ENCODE data around the gene RNF151.
"Not testable (repeated sequence)": the region's sequence is repeated elsewhere in the genome, so short reads cannot be mapped to it uniquely, and the experiment has no call there.

RNF151 gene

DNA sequence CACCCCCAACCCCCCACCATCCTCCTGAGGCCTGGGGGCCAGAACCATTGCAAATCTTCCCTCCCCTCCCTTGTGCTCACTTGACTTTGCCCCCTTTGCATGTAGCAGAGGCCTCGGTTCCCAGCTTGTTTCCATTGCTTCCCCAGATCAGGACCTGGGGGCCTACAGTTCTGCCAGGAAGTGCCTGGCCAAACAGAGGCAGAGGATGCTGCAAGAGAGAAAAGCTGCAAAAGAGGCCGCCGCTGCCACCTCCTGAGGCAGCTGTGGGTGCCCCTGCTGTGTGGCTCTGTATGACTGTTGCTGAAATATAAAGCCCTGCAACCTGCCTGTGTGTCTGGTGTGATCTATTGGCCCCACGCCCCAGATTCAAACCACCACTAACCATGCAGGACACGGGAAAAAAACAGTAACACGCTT is 5.0 kb upstream of the RNF151 start:
- Histone ChIP-seq H3K4me3 (ENCODE audit: low read length) (no peak overlapping the region), H3K9me2 (replicated peaks; ENCODE audit: insufficient read depth, low read length) (no peaks in the 10 kb centered on the region), H3K79me2 (ENCODE audit: low read length) (peaks cover 43% of the 10 kb centered on the region), H3K36me3 (replicated peaks; ENCODE audit: insufficient read depth, low read length) (peaks cover 17% of the 10 kb centered on the region), H3K27me3 (replicated peaks; ENCODE audit: insufficient read depth, low read length) (no peaks in the 10 kb centered on the region), H3K9ac (ENCODE audit: low read length) (no peak overlapping the region), H3F3A (ENCODE audit: insufficient read depth, low read length) (peaks cover 40% of the 10 kb centered on the region), H3K27ac (ENCODE audit: low read length) (no peak overlapping the region), H3K9me3 (replicated peaks; ENCODE audit: insufficient read depth, low read length) (no peaks in the 10 kb centered on the region), H3K4me1 (ENCODE audit: low read length) (peaks cover 15% of the 10 kb centered on the region), H4K20me1 (ENCODE audit: insufficient read depth, low read length) (no peaks in the 10 kb centered on the region), H2AFZ (ENCODE audit: low read length) (no peak overlapping the region), H3K4me2 (ENCODE audit: low read depth, low read length) (no peak overlapping the region)
- TF ChIP-seq EZH2 (optimal IDR thresholded peaks at IDR 0.05; ENCODE audit: low read depth, low read length) (no peak), EZH2phosphoT487 (IDR thresholded peaks at IDR 0.05; ENCODE audit: low read length) (no peak)
- TF ChIP-seq, protein P1, sequence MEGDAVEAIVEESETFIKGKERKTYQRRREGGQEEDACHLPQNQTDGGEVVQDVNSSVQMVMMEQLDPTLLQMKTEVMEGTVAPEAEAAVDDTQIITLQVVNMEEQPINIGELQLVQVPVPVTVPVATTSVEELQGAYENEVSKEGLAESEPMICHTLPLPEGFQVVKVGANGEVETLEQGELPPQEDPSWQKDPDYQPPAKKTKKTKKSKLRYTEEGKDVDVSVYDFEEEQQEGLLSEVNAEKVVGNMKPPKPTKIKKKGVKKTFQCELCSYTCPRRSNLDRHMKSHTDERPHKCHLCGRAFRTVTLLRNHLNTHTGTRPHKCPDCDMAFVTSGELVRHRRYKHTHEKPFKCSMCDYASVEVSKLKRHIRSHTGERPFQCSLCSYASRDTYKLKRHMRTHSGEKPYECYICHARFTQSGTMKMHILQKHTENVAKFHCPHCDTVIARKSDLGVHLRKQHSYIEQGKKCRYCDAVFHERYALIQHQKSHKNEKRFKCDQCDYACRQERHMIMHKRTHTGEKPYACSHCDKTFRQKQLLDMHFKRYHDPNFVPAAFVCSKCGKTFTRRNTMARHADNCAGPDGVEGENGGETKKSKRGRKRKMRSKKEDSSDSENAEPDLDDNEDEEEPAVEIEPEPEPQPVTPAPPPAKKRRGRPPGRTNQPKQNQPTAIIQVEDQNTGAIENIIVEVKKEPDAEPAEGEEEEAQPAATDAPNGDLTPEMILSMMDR (IDR thresholded peaks at IDR 0.05; ENCODE audit: low read length) = no peak
- DNase-seq = no peak

DNA sequence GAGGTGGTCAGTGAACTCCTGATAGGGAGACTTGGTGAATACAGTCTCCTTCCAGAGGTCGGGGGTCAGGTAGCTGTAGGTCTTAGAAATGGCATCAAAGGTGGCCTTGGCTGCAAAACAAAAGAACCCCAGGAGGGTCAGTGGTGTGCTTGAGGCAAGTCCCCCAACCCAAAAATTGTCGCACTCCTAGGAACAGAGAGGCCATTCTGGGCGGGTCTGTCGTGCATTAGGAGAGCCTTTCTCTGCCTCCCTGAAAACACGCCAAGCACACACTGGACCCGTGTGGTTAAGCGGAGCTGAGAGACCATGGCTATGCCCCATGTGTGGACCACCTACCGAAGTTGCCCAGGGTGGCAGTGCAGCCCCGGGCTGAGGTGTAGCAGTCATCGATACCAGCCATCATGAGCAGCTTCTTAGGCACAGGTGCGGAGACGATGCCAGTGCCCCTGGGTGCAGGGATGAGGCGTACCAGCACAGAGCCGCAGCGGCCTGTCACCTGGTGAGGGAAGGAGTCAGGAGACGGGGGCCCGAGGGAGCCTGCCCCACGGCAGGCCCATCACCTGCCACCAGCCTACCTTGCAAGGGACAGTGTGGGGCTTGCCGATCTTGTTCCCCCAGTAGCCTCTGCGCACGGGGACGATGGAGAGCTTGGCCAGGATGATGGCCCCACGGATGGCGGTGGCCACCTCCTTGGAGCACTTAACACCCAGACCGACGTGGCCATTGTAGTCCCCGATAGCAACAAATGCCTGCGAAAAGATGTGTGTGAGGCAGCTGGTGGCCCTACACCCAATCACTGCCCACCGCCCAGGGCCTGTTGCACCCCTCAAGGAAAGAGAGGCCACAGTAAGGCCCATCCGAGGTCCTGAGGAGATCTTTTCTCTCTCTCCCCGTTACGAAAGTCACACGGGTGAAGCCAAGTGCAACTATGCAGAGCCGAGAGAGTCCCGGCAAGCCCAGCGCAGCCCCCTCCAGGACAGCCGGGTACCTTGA is 4.2 kb upstream of the RNF151 start:
- not testable (repeated sequence) for H4K20me1 ChIP-seq (ENCODE audit: insufficient read depth, low read length); H3K9me2 ChIP-seq (replicated peaks; ENCODE audit: insufficient read depth, low read length); H2AFZ ChIP-seq (ENCODE audit: low read length); DNase-seq; H3K27me3 ChIP-seq (replicated peaks; ENCODE audit: insufficient read depth, low read length); H3K9ac ChIP-seq (ENCODE audit: low read length); H3K4me2 ChIP-seq (ENCODE audit: low read depth, low read length); H3K27ac ChIP-seq (ENCODE audit: low read length); H3K4me3 ChIP-seq (ENCODE audit: low read length); H3K9me3 ChIP-seq (replicated peaks; ENCODE audit: insufficient read depth, low read length)
- Histone ChIP-seq H3K36me3 (replicated peaks; ENCODE audit: insufficient read depth, low read length) (peaks cover 17% of the 10 kb centered on the region), H3K79me2 (ENCODE audit: low read length) (peaks cover 43% of the 10 kb centered on the region), H3F3A (ENCODE audit: insufficient read depth, low read length) (peaks cover 40% of the 10 kb centered on the region), H3K4me1 (ENCODE audit: low read length) (peaks cover 15% of the 10 kb centered on the region)

DNA sequence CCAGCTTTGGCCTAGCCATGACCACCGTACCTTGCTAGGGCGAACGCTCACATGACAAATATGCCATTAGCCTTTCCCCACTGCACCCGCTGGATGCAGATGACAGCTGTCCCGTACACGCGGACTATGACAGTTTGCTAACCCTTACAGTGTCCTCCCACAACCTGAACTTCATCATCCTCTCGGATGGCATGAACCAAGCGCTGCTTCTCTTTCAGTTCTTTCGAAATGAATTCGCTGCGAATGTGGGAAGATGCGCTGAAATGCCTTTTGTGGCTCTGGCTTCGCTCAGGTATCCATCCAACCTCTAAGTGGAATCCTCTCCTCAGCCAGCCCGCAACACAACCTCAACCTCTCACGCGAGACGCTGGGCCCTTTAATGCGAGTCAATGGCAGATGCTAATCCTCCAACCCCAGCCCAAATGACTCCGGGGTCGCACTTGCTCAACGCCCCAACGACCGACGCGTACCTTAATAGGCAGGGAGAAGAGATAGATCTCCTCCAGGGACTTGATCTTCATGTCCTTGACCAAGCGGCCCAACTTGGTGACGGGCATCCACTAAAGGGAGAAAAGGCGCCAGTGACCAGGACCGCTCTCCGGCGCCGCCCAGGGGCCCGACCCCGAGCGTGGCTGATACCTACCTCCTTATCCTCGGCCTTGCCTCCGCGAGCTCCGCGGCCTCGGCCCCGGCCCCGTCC is 2.7 kb upstream of the RNF151 start:
- peaks cover 40% of the 10 kb centered on the region for H3F3A ChIP-seq (ENCODE audit: insufficient read depth, low read length)
- H4K20me1 ChIP-seq (ENCODE audit: insufficient read depth, low read length) = no peaks in the 10 kb centered on the region
- H3K9ac ChIP-seq (ENCODE audit: low read length) = peak overlapping the region; percentile 94; the same call in 1 of the 2 replicates
- TF ChIP-seq, protein P1 (IDR thresholded peaks at IDR 0.05; ENCODE audit: low read length) = no peak
- H3K9me2 ChIP-seq (replicated peaks; ENCODE audit: insufficient read depth, low read length) = no peaks in the 10 kb centered on the region
- peak overlapping the region; percentile 69; the same call in 1 of the 2 replicates for H3K27ac ChIP-seq (ENCODE audit: low read length)
- no peaks in the 10 kb centered on the region for H3K27me3 ChIP-seq (replicated peaks; ENCODE audit: insufficient read depth, low read length)
- peaks cover 17% of the 10 kb centered on the region for H3K36me3 ChIP-seq (replicated peaks; ENCODE audit: insufficient read depth, low read length)
- H3K4me3 ChIP-seq (ENCODE audit: low read length) = peak overlapping the region; percentile 80
- H2AFZ ChIP-seq (ENCODE audit: low read length) = no peak overlapping the region
- peaks cover 43% of the 10 kb centered on the region for H3K79me2 ChIP-seq (ENCODE audit: low read length)
- DNase-seq = no peak
- peaks cover 14% of the 10 kb centered on the region for H3K4me1 ChIP-seq (ENCODE audit: low read length)
- no peaks in the 10 kb centered on the region for H3K9me3 ChIP-seq (replicated peaks; ENCODE audit: insufficient read depth, low read length)
- H3K4me2 ChIP-seq (ENCODE audit: low read depth, low read length) = peak overlapping the region; percentile 63

All from MM.1S (cell line).